ENCODE results near the gene NUBPL.

DNA sequence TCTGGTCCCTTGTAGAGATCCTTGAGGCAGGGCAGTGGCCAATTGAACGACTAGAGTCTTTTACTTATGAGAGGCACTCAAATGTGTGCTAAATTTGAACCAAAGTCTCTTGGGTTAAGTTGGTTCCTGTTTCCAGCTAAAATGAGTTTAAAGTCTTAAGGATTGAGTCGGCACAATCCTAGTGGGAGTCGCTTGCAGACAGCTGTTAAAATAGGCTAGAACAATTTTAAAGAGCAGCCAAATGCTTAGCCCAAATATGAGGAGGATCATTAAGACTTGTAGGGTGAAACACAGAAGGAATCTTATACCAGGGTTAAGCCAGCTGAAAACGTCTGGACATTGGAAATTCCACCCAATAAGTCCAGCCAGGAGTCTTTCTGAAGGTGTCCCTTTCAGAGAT is 216.1 kb downstream of the NUBPL start:
- TF ChIP-seq CTCF (conservative IDR thresholded peaks at IDR 0.05; ENCODE audit: low read length) (no peak), EZH2phosphoT487 (IDR thresholded peaks at IDR 0.05; ENCODE audit: borderline replicate concordance) (no peak)
